Stimulated activated CD4-positive, alpha-beta T cell treated with anti-CD3 and anti-CD28 coated beads, Interleukin-12 subunit alpha, Interleukin-12 subunit beta, amount 100 ng/mL, for 4 hours (primary cell): ENCODE data around the gene LPO.

Experiments
- DNase-seq: peaks from one replicate; pipeline ENCODE4 v3.0.0-alpha.2; 2020

The LPO gene

DNA sequence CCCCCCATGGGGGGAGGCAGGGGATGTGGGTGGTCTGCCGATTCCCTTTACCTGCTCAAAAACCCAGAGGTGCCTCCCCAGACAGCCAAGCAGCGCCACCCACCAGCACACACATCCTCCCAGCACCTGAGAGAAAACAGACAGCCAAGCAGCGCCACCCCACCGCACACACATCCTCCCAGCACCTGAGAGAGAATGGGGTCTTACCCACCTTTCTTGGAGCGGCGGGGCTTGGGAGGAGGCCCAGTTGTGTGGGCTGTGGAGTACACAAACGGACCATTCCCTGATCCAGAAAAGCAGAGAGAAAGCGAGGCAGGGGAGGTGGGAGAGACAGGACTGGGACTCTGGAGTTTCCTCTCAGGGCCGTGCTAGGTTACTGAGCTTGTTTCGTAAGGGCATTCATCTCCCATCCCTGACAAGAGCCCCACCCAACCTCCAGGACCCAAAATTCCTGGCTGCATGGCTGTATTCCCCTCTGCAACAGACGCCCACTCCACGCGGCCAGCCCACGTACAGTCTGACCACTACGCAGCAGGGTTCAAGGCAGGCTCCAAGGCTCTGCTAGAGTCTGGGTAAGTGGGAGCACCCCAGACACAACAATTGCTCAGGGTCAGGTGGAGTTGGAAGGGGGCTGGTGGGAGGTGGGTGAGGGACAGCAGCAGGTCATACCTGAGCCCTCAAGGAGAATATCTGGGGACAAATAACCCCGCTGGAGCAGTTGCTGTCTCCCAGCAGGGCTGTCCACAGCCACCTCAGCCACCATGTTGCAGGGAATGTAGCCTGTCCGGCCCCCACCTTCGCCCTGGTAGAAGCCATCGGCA, 68.0 kb downstream of the LPO start:
- no peak for DNase-seq

DNA sequence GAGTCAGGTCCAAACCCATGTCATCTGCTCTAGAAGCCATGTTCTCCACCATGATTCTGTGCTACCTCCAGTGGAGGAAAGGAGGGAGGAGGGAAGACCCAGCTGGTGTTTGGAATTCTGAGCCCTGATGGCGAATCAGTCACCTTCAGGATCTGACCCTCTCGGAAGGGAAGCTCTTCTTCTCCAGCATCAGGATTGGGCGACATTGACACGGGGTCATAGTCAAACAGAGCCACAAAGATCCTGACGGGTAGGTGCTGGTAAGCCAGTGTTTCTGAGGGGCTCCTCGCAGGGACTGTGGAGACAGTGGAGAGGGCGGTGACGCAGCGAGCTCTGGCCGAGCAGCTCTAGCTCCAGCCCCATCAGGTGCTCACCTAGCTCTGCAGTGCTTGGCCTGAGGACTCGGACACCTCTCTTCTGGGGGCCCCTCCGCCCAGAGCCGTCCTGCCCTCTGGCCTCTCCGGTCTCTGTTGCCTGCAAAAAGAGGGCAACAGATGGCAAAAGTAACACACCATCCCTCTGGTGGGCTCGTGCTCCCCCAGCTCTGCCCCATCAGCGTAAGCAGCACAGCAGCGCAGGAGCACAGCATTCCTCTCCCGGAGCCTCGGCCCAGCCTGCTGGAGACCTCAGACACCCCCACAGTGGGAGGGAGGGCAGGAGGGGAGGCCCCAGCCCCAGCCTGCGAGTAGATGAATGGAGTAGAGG, 69.2 kb downstream of the LPO start:
- no peak for DNase-seq

DNA sequence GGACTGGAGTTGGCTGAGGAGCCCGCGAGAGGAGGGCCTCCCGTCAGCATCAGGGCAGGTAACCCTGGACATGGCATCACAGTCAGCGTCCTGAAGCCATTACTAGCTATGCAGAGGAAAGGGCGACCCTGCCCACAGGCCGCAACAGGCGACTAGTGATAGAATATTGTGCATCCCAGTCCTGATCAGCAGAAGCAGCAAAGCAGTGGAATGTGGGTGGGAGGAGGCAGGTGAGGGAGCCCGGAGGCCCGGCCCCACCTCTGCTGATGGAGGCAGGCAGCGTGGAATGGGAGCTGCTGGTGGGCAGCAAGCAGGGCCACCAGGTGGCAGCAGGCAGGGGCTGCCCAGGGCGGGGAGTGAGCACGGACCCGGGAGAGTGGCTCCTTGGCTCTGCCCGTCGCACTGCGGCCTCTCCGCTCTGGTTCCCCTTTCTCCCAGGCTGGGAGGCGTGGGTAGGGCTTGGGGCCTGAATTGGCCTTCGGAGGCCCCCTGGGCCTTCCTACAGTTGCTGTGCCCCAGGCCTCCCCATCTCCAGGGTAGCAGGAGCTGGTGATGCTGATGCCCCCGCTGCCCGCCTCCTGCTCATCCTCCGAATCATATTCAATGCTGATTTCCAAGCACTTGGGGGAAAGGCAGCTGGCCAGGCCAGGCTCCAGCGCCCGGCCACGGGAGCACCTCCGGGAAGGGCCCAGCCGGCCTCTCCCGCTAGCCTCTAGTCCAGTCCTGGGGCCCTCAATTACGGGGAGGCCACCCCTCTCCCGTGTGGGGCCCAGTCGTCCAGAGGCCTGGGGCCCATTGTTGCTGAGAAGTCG, 70.0 kb downstream of the LPO start:
- no peak for DNase-seq

DNA sequence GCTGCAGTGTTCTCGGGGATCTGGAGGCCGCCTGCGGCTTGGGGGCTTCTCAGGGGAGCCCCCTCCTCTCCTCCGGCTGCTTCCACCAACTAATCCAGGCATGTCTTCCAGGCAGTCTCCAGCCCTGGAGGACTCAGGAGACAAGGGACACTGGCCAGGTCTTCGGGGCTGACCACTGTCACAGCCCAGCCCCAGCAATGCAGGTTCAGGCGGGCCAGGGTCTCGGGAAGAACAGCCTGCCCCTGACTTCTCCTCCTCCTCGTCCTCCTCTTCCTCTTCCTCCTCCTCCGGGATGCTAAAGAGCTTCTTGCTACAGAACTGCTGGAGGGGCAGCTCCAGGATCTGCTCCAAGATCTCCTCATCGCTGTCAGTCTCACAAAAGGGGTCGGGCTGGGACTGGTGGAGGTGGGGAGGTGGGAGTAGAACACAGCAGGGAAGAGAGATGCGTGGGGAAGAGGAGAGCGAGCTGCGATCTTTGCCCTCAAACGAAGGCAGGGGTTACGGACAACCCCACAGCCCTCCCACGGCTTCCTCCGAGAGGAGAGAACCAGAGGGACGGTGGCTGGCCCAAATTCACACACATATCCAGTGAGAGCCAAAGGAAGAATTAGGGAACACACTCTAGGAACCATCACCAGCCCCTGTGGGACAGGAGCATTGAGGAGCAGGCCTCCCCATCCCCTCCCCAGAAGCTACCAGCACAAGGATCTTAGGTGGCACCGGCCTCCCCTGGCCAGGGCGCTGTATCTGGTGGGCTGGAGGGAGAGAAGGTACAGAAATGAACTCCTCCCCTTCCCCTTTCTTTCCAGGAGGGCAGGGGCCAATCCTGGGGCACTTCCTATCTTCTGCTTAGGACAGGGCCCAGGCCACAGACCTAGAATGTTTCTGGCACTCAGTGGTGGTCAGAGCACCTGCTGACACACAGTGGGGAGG, 70.9 kb downstream of the LPO start:
- DNase-seq, result no peak

DNA sequence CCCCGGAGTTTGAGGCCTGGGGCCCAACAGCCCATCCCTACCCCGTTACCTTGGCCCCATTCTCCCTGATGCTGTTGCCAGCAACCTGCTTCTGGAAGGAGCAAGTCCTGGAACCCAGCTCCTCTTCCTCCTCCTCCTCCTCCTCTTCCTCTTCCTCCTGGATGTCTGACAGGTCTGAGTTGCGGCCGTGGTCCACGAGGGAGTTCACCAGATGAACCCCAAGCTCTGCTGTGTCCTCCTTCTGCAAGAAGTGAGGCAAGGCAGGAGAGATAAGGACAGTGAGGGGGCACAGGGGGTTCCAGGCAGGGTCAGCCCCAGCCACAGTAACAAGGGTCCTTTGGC, 71.5 kb downstream of the LPO start:
- DNase-seq, result no peak

DNA sequence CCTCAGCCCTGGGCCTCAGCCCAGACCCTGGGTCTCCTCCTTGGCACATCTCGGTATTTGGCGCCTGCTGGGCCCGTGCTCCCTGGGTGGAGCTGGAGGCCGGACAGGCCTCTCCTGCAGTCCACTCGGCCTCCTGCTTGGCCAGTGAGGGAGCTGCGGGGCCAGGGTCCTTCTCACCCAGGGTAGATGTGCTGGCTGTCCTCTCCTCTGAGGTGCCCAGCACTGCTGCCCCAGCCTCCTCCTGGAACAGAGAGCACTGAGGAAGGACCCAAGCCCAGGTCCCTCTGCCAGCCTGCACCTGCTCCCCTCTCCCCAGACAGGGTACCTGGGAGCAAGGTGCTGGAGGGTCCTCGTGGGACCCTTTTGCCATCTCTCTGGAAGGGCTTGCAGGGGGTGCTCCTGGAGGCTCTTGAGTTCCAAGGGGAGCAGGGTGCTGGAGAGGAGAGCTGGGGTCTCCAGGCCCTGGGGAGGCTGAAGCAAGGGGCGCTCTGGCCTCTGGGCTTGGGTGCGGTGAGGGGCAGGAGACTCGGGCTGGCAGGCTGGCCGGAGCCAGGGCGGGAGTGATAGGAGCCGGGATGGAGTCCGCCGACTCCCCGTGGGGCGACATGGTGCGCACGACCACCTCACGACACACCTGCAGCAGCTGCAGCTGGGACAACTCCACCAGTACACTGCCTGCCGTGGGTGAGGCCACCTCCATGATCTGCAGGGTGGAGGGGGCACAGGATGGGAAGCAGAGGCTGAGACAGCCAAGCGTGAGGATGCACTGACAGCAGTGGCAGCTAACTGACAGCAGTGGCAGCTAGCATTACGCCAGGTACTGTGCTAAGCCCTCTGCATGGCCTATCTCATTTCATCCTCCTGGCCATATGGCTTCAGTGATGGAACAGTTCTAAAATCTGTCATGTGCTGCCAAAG, 72.4 kb downstream of the LPO start:
- no peak for DNase-seq

DNA sequence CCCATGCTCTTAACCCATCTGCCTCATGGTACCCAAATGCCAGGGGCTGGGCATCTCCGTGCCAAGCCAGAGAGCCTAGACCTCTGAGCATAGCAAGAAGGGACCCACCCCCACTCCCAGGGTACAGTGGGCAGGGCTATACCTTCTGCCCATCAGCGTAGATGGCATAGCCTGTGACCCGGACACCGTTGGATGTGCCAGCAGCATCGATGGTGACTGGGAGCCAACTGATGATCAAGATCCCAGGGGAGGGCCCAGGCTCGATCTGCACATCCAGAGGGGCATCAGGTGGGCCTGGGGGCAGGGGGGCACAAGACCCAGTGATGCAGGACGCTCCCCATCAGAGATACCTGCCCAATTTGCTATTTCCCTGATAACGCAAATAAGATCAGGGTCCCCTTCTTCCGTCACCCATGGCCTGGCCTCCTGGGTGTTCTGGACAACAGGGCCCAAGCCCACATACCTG, 73.1 kb downstream of the LPO start:
- no peak for DNase-seq

DNA sequence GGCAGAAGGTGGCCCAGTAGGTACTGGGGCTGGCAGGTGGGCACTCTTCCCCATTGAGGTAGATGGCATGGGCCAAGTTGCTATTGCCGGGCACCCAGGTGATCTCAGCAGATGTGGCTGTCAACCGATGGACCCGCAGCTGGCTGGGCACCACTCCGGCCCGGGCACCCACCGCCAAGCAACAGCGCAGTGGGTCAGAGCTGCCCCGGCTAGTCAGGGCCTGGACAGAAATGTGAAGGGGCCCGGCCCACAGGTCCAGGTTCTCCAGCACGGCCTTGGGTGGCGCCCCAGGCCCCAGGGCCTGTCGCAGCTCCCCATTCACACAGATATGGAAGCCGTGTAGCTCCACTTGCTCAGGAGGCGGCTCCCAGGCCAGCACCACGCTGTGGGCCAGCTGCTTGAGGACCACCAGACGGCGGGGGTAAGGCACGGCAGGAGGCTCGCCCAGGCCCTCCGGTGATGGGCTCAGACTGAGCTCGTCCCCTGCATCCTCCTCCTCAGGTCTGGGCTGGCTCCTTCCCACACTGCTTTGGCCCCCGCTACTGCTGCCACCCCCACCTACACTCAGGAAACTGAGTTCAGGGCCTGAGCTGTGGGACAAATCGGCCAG, 73.7 kb downstream of the LPO start:
- DNase-seq, result no peak

DNA sequence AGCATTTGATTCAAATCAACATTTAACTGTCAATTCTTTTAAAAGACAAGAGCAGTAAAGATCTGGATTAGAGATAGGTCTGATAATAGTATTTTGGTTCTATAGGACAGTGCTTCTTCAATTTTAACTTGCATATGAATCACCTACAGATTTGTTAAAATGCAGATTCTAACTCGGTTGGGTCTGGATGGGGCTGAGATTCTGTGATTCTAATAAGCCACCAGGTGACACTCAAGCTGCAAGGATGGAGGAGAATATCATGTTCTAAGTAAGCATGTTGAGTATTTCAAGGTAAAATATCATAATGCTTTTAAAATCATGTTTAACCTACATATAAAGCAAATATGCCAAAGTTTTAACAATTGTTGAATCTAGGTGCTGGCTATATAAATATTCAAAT, 74.4 kb downstream of the LPO start:
- DNase-seq, result no peak

DNA sequence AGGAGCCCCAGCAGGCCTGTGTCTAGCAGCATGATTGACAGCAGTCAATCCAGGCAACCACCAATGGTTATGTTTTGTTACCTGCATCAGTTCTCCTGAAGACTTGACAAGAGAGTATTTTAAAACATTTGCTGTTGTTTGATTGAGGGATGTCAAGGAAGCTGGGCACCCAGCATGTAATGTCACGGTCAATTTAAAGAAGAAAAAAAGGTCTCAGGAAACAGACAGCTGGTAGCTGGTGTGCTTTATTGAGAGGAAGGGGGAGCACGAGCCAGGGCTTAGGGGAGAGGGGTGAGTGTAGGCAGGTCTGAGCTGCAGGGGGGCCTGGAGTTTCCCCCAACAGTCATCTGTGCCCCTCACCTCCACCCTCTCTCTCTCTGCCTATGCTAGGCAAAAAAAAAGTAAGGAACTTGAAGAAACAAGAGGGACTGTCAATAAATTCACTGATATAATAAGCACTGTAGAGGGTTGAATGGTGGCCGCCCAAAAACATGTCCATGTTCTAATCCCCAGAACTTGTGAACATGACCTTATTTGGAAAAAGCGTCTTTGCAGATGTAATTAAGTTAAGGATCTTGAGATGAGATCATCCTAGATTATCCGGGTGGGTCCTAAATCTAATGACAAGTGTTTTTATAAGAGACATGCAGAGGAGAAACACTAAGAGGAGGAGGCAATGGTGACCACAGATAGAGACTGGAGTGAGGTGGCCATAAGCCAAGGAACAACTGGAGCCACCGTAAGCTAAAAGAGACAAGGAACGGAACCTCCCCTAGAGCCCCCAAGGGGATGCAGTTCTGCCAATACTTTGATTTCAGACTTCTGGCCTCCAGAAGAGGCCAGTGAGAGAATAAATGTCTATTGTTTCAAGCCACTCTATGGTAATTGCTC, 75.7 kb downstream of the LPO start:
- no peak for DNase-seq

DNA sequence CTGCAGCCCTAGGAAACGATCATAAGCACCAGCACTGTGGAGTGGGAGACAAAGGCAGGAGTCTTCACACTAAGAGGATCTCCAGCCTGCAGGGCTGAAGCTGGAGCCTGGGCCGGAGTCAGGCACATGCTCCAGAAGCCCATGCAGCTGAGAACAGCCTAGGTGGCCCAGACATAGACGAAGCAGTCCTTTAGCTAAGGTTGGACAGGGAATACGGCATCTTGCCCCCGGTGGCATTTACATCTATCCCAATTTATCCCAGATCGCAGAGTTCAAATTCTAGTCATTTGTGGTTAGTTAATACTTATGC, 76.3 kb downstream of the LPO start:
- no peak for DNase-seq

DNA sequence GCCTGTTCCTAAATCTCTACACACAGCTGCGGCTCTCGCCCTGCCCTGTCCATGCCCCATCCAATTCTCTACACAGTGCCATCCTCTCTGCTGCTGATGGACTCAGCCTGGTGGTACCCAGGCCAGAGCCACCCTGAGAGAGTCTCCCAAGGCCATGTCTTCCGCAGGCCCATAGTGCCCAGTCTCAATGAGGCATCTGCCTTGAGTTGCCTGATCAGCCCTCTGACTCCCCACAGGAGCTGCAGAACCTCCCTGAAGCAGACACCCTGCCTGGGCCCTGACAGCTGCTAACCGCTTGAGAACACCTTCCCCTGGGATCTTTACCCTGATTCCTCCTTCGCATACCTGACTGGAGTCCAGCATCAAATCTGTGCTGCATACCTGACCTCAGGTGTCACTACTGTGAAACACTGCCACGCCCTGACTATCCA, 76.9 kb downstream of the LPO start:
- DNase-seq, result no peak

DNA sequence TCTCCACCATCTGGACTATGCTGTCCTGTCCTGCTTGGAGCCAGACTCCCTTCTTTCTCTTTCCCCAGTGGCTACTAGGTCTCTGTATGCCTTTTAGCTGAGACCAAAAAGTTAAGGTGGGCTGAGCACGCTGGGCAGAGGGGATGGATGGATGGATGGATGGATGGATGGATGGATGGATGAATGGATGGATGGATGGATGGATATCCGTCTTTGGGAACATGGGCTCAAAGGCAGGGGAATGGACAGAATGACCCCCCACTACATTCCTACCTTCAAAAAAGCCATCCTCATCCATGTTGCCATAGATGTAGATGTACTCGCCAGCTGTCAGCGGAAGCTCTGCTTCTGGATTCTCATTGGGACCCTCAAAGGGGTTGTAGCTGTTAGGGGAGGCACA, 77.4 kb downstream of the LPO start:
- DNase-seq, result no peak

DNA sequence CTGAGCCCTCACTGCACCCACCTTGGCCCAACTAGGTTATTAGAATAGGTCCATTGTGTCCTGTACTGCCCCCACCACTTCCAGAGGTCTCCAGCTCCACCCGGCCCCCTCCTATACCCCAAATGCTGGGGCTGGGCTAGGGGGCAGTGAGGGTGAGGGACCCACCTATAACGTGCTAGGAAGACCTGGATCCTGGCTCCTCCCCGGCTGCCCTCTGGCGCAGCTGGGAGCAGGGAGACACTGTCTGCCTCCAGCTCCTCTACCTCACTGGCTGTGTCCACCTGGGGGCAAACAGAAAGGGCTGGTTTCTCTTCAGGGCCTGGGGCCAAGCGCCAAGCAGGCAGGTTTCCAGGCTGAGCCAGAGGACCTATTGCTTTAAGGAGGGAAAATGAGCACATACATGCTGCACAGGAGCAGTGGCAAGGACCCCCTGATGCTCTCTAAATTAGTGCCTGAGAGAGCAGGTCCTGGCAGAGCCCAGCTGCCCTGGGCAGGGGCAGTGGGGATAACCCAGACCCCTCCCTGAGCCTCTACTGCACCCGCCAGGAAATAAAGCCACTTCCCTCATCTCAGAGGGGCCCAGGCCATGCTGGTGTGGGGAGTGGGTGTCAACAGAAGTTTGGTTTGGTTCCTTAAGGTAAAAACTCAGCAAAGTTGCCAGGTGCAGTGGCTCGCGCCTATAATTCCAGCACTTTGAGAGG, 78.0 kb downstream of the LPO start:
- no peak for DNase-seq

DNA sequence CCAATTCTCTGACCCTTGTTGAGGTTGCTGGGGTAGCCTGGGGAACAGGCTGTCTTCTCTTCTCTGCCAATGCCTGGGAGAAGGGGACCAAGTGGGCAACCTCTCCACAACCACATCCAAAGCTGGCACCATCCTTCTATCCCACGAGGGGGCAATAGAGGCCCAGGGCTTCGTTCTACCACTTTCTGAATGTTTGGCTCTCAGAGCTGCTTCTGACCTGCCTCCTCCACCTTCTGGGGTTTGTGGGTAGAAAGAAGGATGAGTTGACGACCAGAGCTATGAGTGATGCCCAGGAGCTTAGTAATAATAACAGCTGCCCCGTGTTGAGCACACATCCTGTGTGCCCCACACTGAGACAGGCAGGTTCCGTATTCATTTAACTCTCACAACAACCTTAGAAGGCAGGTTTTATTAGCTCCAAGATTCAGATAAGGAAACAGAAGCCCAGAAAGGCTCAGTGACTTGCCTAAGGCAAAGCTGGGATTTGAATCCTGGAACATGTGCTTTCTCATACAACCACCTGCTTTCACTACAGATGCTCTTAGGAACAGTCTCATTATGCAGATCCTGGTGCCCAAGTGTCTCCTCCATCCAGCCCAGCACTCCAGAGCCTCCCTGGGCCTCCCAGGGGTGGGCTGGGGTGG, 79.2 kb downstream of the LPO start:
- peak; percentile 55 for DNase-seq

DNA sequence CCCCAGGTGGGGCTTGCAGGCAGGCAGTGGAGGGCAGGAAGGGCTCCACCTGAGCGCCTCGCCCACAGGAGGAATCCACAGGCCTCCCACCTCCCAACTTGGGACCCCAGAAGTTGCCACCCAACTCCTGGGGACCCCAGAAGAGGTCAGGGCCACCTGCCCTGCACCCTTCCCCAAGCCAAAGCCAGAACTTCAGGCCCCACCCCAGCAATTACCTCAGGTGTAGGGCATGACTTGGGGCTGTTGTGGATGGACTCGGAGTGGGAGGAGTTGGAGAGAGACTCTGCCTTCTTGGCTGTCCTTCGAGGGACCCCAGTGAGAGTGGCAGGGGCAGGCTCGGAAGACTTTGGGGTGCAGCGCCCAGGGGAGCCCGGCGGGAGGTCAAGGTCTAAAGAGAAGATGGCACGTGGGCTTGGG, 79.7 kb downstream of the LPO start:
- DNase-seq, result no peak
